Measurements from ENCODE around the gene FBXO48.

Gene FBXO48

DNA sequence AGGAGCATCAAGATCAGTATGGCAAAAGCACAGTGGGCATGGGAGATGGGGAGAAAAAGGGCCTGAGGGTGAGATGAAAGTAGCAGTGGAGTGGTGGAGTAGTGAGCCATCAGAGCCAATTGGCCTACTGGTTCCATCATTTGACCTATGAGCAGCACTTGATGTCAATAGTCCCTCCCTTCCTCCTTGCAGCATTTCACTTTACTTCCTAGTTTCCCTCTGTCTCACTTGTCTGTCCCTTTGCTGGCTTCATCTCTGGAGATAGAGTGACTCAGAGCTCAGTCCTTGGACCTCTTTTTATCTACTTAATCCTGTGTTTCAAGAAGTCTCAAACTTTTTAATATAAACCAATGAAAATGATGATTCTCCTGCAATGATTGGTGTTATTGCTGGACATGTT lies 32.1 kb downstream of the FBXO48 start:
- DNase-seq, result no peak

DNA sequence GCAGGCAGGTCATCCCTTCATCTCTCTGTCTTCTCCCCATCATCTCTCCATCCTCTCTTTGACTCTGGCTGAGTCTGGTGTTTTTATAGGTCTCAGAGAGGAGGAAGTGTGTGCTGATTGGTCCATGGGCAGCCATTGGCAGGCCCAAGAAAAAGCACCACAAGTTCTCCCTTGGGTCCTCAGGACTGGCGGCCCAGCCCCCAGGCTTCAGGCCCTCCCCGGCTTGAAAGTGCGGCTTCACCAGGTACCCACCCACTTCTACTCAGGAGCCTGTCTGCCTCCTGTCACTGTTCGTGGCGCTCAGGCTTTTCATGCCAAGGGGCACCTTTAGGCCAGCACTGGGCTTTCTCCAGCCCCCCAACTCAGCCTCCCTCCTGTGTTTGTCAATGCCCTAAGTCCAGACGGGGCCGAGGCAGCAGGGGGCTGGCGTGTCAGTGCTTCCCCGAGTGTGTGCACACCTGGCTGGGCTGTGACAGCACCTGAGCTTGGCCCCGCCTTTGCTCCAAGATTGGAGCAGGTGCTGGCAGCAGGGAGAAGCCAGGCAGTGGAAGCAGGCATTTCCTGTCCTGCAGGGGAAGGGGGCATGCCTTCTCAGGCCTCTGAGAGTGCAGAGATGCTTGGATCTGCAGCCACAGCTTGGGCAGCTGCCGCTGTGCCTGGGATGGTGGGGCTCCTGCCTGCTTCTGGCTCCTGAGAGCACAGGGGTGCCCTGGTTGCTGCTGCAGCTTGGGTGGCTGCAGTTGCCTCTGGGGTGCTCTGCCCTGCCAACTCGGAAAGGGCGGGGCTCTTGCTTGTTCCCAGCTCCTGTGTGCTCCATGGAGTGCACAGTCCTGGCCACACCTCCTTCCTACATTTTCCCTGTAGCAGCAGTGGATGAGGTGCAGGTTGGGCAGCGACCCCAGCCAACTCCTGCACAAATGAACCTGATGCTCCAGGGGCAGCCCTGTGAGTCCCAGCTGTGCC lies 34.1 kb downstream of the FBXO48 start:
- no peak for DNase-seq

DNA sequence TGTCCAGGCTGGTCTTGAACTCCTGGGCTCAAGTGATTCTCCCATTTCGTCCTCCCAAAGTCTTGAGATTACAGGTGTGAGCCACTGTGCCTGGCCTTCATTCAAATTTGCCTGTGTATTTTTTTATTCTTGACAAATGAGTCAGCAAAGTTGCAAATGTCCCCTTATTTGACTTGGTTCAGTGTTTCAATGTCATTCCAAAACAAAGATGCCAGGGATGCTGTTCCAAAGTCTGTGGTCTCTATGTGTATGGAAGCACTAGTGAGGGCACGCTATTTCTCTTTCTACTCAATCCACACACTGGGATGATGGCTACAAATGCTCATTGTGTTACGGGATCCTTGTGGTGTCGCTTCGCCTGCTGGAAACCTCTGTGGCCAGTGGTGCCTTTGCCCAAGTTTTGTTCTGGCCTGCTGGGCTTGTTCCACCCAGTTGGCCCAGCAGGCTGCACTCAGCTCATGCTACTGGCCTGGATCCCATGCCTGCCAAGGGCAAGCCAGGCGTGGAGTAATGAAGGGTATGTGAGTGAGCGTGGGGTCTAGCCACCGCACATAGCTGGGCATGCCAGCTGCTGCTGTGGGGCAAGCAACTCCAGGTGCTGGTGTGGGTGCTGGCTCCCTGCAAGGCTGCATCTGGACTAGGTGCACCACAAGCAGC lies 35.6 kb downstream of the FBXO48 start:
- no peak for DNase-seq

DNA sequence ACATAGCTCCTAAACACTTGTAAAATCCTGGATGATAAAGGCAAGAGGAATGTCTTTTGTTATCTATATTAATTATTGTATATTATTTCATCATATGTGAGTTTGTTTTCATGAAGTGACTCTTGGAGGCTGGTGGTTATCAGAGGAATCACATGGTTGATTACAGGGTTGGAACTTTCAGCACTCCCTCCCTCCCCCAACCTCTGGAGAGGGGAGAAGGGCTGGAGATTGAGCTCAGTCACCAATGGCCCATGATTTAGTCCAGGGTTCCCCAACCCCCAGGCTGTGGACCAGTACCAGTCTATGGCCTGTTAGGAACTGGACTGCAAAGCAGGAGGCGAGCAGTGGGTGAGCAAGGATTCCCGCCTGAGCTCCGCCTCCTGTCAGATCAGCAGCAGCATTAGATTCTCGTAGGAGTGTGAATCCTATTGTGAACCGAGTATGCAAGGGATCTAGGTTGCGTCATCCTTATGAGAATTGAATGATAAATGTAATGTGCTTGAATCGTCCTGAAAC lies 37.7 kb downstream of the FBXO48 start:
- DNase-seq, result no peak

DNA sequence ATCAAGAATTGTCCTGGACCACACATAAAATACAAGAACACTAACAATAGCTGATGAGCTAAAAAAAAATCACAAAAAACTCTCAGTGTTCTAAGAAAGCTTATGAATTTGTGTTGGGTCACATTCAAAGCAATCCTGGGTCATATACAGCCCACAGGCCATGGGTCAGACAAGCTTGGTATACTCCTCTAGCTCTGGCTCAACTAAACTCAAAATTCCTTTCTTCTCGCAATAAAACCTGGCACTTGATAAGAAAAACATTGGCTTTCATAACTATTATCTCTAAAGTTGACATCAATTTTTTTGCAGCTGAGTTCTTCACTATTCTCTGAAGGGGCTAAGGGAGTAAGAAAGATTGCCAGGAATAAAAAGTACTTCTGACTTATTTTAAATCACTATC lies 38.3 kb downstream of the FBXO48 start:
- no peak for DNase-seq

DNA sequence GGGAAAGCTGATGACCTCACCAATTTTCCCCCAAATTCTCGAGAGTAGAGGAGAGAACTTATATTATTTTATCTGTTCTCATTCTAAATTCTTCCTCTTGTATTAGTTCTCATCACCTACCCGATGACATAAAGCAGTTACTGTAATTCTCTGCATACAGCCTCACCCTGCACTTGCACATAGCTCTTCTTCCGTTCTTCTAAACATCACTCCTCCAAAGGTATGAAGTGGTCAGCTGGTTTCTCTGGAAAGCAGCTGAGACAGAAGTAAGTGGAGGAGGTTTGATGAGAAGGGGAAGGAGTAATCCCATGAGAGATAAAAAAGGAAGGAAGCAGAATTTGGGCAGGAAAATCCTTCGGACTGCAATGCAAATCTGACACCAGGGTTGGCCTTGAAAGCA lies 39.0 kb downstream of the FBXO48 start:
- no peak for DNase-seq

DNA sequence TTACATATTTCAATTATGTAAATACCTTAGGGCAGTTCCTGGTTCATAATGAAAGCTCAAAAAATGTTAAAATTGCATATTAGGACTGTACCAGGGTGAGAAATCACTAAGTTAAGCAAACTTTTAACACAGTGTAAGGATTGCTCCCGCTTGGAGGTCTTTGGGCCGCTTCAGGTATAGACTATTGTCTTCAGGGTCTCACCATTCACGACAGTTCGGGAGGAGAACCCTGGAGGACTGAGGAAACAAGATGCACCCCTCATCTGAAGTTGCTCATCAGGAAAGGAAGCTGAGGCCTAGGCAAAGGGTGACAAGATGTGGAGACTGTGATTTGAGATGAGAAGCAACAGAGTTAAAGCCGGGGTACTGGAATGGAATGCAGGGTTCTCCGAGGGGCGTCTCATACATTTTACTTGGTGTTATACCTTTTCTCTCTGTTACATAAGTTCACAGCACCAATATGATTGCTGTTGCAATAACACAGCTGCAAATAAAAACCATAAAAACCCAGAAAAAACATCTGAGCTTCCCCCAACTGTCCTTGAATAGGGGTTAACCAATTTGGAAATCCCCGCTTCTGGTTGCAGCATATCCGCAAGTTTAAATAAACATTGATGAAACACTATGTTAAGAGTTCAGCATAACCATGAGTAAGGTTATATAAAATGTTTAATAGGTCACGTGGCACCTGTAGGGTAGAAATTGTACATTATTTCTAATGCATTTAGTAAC lies 40.1 kb downstream of the FBXO48 start:
- no peak for DNase-seq

DNA sequence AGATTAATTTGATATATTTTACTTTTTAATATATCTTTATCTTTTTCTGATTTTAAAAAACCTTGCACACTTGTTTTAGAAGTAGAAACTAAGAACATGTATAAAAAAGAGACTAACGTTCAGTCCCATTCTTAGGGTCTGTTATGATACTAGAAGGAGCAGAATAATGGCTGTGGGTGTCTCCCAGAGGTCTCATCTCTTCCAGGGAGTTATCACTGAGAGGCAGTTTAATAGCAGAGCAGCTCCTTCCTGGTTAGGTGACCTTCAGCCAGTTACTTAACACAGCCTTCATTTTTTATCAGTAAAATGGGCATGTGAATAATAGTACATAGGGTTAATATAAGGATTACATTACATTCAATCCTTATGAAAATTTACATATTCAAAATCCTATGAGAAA lies 40.6 kb downstream of the FBXO48 start:
- no peak for DNase-seq

DNA sequence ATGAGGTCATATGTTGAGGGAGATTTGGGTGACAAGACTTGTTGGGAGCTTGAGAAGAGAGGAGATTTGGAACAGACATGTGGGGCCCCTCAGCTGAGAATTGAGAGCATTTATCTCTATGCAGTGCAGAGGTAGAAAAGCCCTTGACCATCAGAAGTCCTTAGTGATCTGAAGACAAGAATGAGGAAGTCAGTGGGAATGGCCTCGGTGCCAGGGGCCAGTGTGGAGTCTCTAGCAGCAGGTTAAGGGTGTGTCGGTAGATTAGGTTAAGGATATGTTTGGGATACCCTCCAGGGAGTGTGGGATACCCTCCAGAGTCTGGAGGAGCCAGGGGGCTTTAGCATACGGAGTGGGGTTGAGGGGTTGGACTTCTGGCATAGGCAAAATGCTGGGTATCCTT lies 41.6 kb downstream of the FBXO48 start:
- DNase-seq, result no peak

DNA sequence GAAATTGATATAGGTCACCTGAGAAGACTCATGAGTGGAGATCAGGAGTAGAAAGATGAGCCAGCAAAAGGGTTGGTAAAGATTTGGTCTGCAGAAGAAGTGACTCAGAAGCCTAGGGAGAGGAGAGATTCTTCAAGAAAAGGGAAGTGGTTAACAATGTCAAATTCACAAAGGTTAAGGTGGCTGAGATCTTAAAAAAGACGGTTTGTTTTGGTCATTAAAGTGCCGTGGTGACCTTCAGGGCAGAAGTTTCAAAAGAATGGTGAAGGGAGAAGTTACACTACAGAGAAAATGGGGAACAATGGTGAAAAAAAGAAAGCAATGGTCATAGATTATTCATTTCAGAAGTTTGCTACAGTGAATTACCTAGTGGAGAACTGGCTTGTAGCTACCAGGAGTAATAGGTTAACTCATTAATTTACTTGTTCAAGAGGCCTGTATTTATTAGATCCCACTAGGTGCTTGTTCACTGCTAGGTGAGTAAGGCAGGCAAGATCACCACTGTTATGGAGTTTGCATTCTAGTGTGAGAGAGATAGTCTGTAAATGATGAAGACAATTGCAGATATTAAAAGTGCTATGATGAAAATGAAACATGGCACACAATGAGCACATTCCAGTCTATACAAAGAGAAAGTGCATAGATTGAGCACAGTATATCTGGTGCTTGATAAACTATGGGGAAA lies 43.0 kb downstream of the FBXO48 start:
- no peak for DNase-seq

DNA sequence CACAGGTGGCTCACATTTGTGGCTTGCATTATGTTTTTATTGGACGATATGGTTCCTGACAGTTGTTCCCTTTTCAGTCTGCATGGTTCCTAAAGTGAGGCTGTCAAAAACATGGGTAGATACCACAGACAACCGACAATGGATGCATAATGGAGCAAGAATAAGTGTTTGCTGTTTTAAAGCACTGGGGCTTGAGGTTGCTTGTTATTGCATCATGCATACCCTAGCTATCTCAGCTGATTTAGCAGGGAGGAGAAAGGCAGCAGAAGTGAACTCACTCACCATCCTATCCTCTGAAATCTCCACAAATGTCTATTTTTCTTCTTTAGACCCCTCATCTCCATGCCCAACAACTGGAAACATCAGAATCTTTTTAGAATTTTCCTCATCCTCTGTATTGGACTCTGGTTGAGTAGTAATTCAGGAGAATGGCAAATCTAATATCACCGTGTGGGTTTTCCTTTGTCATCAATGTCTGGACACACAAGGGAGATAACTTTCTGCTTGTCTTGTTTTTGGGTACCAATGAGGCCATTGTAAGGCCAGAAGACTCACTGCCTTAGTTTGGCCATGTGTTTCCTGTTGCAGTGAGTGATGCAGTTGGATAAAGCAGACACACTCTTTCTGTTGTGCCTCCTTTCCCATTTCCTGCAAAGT lies 46.7 kb downstream of the FBXO48 start:
- DNase-seq, result no peak

DNA sequence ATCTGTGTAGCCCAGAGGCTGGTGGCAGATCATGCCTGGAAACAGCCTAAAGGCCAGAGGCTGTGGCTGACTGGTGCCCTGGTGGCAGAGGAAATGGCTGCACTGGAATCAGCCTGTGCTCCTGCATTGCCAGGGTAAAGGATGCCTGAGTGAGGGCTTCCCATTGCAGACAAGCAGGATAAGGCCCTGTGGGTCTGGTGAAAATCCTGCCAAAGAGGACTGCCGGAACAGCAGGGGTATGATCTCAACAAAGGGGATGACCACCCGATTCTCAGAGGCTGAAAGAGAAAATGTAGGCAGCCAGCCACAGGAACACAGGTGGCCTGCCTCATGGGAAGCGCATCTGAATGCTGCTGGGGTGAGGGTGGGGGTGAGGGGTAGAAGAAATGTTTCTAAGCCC lies 48.2 kb downstream of the FBXO48 start:
- no peak for DNase-seq

DNA sequence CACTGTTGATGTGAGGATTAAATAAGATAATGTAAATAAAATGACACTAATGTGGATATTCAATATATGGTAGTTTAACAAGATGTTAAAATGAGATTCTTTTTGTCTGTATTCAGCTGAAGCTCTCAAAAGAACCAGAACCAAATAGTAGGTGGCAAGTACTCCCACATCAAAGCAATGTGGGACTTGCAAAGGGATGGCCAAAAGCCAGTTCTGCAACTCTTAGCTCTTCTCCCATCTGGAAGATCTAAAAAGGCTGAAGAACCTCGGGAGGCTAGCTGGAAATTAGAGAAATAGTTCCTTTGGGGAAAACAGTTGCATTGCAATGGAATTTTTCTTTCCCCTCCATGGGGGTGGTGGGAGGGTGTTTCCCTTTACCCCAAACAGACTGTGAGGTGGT lies 48.7 kb downstream of the FBXO48 start:
- DNase-seq, result no peak

DNA sequence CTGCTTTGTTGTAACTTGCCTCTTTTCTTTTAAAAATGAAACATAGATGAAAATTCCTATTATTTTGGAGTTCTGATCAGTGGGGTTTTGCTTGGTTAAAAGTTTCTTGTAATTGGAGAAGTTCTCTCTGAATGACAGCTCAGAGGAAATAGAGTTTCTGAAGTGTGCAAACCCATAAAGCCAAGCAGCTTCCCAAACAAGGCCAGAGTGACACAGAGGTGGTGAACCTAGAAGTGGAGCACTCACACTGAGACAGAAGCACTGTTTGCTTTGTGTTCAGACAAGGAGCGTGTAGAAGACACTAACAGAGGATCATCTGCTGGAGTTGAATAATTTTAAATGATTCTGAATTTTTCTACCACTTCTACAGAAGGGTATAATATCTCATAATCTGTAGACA lies 49.2 kb downstream of the FBXO48 start:
- no peak for DNase-seq

DNA sequence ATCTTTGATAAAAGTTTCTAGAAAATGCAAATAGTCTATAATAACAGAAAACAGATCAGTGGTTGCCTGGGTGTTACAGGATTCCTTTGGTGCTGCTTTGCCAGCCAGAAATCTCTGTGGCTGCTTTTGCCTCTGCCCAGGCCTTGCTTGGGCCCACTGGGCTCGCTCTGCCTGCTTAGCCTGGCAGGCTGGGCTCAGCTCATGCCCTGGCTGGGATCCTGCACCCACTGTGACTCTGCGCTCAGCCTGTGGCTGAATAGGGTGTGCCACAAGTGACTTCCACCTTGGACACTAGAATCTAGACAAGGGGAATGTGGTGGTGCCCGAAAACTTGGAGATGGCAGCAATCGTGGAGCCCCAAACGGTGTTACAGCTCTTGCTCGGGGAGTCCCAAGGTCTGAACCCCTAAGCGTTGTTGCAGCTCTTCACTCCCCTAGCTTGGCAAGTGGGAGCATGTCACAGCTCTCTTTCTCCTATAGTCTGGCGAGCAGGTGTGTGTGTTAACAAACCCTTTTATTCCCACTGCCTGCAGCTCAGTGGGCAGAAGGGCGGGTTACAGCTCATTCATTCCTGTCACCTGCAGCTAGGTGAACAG lies 50.9 kb downstream of the FBXO48 start:
- no peak for DNase-seq

DNA sequence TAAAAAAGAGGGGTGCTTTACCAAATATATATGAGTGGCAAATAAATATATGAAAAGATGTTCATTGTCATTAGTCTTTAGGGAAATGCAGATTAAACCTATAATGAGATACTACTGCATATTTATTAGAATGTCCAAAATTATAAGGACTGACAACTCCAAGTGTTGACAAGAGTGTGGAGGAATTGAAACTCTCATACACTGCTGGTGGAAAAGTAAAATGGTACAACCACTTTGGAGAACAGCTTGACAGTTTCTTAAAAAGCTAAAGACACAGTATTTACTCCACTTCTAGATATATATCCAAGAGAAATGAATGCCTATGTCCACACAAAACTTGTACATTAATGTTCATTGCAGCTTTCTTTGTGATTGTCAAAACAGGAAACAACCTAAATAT lies 51.6 kb downstream of the FBXO48 start:
- DNase-seq, result no peak

DNA sequence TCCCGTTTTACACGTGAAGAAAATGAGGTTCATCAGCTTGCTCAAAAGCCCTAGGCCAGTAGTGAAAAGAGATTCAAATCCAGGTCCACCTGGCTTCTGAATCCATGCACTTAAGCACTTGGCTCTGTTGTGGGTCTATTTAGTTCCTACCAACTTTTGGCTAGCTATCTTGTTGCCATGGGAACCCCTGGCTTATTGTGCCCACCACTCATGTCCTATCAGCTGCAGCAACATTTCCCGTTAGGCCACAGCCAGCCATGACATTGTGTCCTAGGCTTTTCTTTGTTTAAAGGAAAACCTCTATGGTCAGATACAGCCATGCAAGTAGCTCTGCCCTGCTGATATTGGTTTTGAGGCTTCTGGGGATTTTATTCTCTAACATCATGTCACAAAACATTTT lies 52.2 kb downstream of the FBXO48 start:
- DNase-seq, result no peak

DNA sequence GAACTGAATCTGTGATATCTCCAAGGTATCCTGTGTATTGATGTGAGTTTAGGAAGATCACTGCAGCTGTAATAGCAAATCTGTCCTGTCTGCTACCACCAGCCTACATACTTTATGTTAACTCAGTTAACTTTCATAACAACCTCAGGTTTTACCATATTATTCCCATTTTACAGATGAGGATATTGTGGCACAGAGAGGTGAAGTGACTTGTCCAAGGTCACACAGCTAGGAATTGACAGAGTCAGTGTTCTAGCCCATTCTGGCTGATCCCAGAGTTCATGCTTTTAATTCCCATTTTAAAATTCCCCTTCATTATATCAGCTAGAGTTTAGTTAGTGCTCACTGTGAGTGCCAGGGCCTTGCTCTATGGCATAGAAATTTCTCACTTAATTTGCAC lies 52.6 kb downstream of the FBXO48 start:
- DNase-seq, result no peak

DNA sequence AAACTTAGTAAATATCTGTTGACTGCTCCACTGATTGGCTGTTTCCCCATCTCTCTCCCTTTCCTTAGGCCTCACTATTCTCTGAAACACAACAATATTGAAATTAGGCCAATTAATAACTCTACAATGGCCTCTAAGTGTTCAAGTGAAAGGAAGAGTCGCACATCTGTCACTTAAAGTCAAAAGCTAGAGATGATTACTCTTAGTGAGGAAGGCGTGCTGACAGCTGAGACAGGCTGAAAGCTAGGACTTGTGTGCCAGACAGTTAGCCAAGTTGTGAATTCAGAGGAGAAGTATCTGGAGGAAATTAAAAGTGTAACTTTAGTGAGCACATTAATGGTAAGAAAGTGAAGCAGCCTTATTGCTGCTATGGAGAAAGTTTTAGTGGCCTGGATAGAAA lies 53.6 kb downstream of the FBXO48 start:
- DNase-seq, result no peak

DNA sequence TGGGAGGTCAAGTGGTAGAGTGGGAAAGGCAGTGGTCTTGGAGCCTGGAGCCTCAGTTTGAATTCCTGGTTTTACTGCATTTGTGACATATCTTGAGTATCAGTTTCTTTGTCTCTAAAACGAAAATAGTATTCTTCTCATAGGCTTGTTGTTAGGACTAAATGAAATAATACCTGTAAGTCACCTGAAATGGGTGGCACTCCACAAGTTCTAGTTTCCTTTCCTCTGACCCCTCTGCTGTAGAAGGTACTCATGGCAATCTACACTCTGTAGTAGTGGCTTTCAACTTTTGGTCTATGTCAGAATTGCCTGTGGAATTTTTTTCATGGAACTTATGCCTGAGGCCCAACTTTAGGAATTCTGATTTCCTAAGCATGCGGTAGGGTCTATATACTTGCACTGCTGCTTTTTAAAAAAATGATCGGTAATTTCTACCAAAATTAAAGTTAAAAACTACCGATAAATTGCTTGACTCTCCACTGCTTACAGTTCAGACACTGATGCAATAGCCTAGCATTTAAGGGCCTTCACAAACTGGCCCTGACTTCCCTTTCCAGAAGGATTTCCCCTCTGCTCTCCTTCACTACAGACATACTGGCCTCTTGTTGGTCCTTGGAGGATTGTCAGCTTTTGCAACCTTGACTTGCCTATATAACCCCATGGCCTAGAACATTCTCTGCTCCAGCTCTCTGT lies 54.8 kb downstream of the FBXO48 start:
- no peak for DNase-seq

DNA sequence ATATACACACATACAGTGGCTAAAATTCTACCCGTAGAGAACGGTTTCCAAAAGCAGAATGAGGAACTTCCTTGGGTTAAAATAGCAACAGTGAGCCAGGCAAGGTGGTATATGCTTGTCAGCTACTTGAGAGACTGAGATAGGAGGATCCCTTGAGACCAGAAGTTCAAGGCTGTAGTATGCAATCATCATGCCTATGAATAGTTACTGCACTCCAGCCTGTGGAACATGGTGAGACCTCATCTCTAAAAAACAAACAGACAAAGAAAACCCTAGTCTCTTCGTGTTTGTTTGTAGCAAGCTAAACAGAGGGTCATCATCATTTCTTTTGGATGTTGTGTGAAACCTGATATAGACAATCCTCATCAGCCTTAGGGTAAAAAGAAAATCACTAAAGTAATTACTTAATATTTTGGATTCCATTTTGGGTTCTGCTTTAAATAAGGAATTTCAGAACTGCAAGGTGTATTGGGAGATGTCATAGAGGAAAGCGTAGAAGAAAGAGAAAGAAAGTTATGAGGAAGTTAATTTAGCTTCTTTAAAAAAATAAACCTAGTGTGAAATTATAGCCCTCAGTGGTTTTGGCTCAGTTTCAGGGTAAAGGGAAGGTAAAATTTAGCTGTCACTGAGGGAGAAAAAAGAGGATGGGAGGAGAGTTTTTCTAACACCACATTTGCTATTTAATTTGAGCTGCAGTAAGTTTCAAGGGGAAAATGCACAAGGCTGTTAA lies 55.5 kb downstream of the FBXO48 start:
- no peak for DNase-seq
